ENCODE results near the gene SLC6A8.

GRCh38 chrX:153672531-153673427 is 14.9 kb upstream of the SLC6A8 start:
- no peak for TF ChIP-seq CTCF (IDR thresholded peaks at IDR 0.05)
- no peak for TF ChIP-seq POLR2A (IDR thresholded peaks at IDR 0.05)
- no peak for TF ChIP-seq EP300 (IDR thresholded peaks at IDR 0.05)
